T-helper 17 cell (primary cell): ENCODE measurements around the gene DPH6. TPM values are rescaled to one million over a fixed set of nuclear protein-coding genes. Genes with fewer than 3 reads are reported as not detected.

Experiments
- ATAC-seq: fragments of 150-1000 bp; cut with Tn5 transposase; 2 replicates; pipeline ENCODE4 v1.10.0; 2021; ENCODE audit warnings: mild to moderate bottlenecking, moderate library complexity
- DNase-seq, 3 donors: peaks; one replicate each; pipeline versions ENCODE4 v3.0.0 to v3.0.0-alpha.2; 2020 to 2021
- H3K9me3 ChIP-seq: one replicate; pipeline ENCODE4 v1.7.0; 2013; ENCODE audit warnings: low read length, mild to moderate bottlenecking; ENCODE audit not compliant: control insufficient read depth, poor library complexity, severe bottlenecking
- H3K27ac Mint-ChIP-seq: one replicate; pipeline ENCODE4 v1.8.0; 2022; ENCODE audit warnings: mild to moderate bottlenecking, moderate library complexity, mixed read lengths
- H3K27me3 Mint-ChIP-seq: one replicate; pipeline ENCODE4 v1.8.0; 2022; ENCODE audit warnings: mixed read lengths
- H3K36me3 Mint-ChIP-seq: one replicate; pipeline ENCODE4 v1.8.0; 2022; ENCODE audit warnings: low read depth, mixed read lengths
- H3K4me1 Mint-ChIP-seq: one replicate; pipeline ENCODE4 v1.8.0; 2022; ENCODE audit warnings: mild to moderate bottlenecking, mixed read lengths
- H3K4me3 Mint-ChIP-seq: one replicate; pipeline ENCODE4 v1.8.0; 2022; ENCODE audit warnings: mild to moderate bottlenecking, moderate library complexity, mixed read lengths
- total RNA-seq, 4 donors: library from RNA in 2 of 4; stranded (reverse) in 2 of 4; gene quantifications; one replicate each; pipeline ENCODE4 v1.2.3 and lab custom pipeline; 2022 to 2026

Gene DPH6
- total RNA-seq, 2 donors from 2014 or later, result 13.6 to 14.3 TPM

DNA sequence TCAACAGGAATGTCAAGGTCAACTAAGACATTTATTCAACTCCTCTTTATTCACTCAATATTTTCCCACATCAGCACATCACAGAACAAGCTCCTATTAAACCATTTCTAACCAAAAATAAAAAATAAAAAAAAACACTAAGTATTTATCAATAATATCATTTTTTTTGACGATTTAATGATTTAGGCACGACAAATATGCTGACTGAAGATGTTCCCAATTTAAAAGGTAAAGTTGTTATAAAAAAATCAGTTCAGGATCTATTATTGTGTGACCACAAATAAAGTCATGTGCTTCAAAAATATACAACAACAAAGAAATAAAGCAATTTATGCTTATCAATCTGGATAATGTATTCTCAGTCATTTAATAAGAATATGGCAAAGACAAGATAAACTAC, 16.2 kb downstream of the DPH6 start:
- Mint-ChIP-seq H3K4me1 (peaks cover 13% of the 10 kb centered on the region), H3K27ac (no peak overlapping the region), H3K27me3 (no peaks in the 10 kb centered on the region), H3K36me3 (peaks cover 23% of the 10 kb centered on the region), H3K4me3 (no peak overlapping the region)
- ATAC-seq (no peak), DNase-seq (no peak)
- no peaks in the 10 kb centered on the region for H3K9me3 ChIP-seq

GRCh38 chr15:35522061-35522460, 23.9 kb downstream of the DPH6 start:
- ATAC-seq, result no peak
- H3K27ac Mint-ChIP-seq, result no peak overlapping the region
- no peak for DNase-seq
- no peaks in the 10 kb centered on the region for H3K27me3 Mint-ChIP-seq
- H3K4me3 Mint-ChIP-seq, result no peak overlapping the region
- peaks cover 3% of the 10 kb centered on the region for H3K36me3 Mint-ChIP-seq
- H3K4me1 Mint-ChIP-seq, result peaks cover 10% of the 10 kb centered on the region
- H3K9me3 ChIP-seq, result no peaks in the 10 kb centered on the region

DNA sequence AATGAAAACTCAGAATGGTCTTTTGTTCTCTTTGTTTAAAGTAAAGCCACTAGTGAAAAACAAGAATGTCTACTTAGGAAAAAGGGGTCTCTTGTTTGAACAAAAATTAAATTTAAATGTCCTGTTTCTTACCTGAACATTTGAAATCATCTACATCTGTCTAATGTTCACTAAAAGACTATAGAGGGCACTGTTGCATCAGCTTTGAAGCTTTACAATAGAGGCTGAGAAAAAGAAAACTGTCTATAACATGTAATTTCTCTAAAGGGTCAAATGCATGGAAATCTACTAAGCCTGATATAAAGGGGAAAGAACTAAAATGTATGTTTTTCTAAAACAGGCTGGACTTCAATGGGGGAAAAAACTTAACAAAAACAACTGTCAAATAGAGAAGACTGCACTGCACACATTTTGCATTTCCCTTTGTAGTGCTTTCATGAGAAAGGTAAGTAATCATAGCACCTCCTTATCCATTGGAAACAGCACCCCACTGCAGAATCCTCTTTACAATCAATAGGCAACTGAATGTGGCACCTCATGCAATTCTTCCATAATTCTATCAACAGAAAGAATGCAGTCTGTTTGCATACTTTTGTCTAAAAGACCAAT, 26.3 kb downstream of the DPH6 start:
- H3K27ac Mint-ChIP-seq, result no peak overlapping the region
- peaks cover 6% of the 10 kb centered on the region for H3K4me1 Mint-ChIP-seq
- DNase-seq (no peak), ATAC-seq (no peak)
- no peaks in the 10 kb centered on the region for H3K36me3 Mint-ChIP-seq
- no peaks in the 10 kb centered on the region for H3K9me3 ChIP-seq
- H3K27me3 Mint-ChIP-seq, result no peaks in the 10 kb centered on the region
- H3K4me3 Mint-ChIP-seq, result no peak overlapping the region

GRCh38 chr15:35519052-35519451, 26.9 kb downstream of the DPH6 start:
- peaks cover 6% of the 10 kb centered on the region for H3K4me1 Mint-ChIP-seq
- no peak for DNase-seq
- H3K27ac Mint-ChIP-seq, result no peak overlapping the region

DNA sequence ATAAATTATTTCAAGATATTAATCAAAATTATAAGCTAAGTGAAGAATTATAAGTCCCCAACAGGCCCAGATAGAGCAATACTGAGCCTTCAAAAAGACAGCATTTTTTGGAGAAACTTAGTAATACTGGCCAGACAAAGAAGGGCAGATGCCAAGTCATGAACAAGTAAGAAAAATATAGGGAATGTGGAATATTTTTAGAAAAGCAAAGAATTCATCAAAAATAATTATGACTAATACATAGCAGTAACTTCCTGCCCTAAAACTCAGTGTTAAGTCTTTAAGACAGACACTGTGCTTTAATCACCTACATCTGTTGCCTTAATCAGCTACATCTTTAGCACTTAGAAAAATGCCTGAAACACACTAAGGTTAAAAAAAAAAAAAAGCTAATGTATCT, 31.2 kb downstream of the DPH6 start:
- DNase-seq, result no peak
- no peak for ATAC-seq
- Mint-ChIP-seq H3K4me1 (peaks cover 9% of the 10 kb centered on the region), H3K4me3 (no peak overlapping the region), H3K27ac (no peak overlapping the region), H3K36me3 (no peaks in the 10 kb centered on the region), H3K27me3 (no peaks in the 10 kb centered on the region)
- H3K9me3 ChIP-seq, result no peaks in the 10 kb centered on the region

More at GRCh38 chr15:35519052-35519451, 26.9 kb downstream of the DPH6 start:
- Mint-ChIP-seq H3K4me3 (no peak overlapping the region), H3K36me3 (no peaks in the 10 kb centered on the region), H3K27me3 (no peaks in the 10 kb centered on the region)
- ATAC-seq, result no peak
- no peaks in the 10 kb centered on the region for H3K9me3 ChIP-seq

DNA sequence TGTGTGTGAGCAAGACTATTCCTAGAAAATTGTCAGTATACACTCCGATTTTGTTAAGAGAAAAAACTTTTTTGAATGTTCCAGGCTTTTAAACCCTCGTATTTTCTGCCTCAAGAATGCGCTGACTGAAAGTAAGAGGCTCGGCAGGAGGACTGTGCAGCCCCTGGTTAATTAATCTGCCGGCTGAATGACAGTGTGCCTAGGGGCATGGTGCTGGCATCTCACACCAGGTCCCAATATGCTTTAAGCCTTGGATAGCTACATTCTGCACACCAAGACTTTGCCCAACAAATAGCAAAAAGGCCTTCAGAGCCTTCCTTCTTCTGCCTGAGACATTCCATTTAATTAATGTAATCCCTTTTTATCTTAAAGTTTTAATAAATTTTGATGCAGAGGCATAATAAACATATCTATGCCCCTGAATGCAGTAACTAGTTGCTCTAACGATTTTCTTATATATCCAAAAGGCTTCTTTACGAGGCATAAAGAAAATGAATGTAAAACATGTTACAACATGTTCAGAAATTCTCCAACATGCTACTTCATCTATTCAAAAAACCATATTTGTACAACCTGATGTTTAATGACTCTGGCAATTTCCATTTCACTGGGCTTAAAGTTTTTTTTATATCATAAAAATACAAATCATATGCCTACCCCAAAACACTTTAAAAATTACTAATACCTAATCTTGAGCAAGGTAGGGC, 37.9 kb downstream of the DPH6 start:
- Mint-ChIP-seq H3K36me3 (peaks cover 3% of the 10 kb centered on the region), H3K27ac (no peak overlapping the region), H3K4me3 (no peak overlapping the region), H3K27me3 (no peaks in the 10 kb centered on the region), H3K4me1 (peaks cover 12% of the 10 kb centered on the region)
- ATAC-seq, result no peak
- DNase-seq, result no peak
- no peaks in the 10 kb centered on the region for H3K9me3 ChIP-seq

- ATAC-seq (no peak), DNase-seq (no peak)
- H3K27ac Mint-ChIP-seq, result no peak overlapping the region
- no peaks in the 10 kb centered on the region for H3K27me3 Mint-ChIP-seq
- H3K36me3 Mint-ChIP-seq, result peaks cover 3% of the 10 kb centered on the region
- H3K4me3 Mint-ChIP-seq, result no peak overlapping the region
- no peaks in the 10 kb centered on the region for H3K9me3 ChIP-seq
- peaks cover 11% of the 10 kb centered on the region for H3K4me1 Mint-ChIP-seq
Observed at GRCh38 chr15:35506272-35506870, 39.6 kb downstream of the DPH6 start.

GRCh38 chr15:35505809-35506208, 40.2 kb downstream of the DPH6 start:
- Mint-ChIP-seq H3K27me3 (no peaks in the 10 kb centered on the region), H3K4me1 (peaks cover 7% of the 10 kb centered on the region), H3K4me3 (no peak overlapping the region), H3K27ac (no peak overlapping the region), H3K36me3 (peaks cover 3% of the 10 kb centered on the region)
- DNase-seq (no peak), ATAC-seq (no peak)
- H3K9me3 ChIP-seq, result no peaks in the 10 kb centered on the region

DNA sequence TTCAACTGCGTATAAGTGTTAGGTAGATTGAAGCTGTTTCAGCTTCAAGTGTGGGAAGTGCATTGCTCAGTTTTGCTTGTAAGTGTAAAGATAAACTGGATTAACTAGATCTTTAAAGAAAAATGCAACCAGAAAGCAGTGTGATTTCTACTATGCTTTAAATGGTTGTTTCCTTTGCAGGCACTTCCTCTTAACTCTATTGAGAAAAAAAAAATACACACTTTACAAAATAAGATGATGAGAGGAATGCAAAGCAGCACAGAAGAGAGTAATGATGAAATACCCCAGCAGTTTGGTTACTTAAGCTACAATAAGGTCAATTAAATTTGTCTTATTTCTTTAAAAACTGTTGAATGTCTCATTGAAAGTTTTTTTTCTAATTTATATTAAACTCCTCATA, 40.8 kb downstream of the DPH6 start:
- Mint-ChIP-seq H3K27me3 (no peaks in the 10 kb centered on the region), H3K36me3 (peaks cover 3% of the 10 kb centered on the region), H3K27ac (no peak overlapping the region), H3K4me1 (peaks cover 7% of the 10 kb centered on the region), H3K4me3 (no peak overlapping the region)
- DNase-seq, result no peak
- no peaks in the 10 kb centered on the region for H3K9me3 ChIP-seq
- no peak for ATAC-seq

DNA sequence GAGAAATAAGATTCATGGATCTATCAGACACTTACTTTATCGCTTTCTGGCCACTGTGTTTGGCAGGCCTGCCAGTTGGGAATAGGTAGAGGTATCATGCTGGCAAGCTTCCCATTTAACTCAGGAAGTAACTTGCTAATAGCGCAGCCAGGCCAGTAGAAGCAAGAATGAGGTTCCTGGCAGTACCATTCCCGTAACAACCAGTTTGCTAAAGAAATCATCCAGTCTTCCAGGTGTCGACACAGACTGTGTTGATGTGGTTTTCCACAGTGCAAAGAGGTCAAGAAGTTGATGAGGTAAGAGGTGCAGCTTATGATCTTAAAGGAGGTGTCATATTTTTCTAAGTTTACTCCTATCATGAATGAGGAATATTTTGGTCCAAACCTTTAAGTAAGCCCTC, 46.2 kb downstream of the DPH6 start:
- Mint-ChIP-seq H3K27me3 (no peaks in the 10 kb centered on the region), H3K4me1 (peaks cover 10% of the 10 kb centered on the region), H3K27ac (no peak overlapping the region), H3K36me3 (peaks cover 3% of the 10 kb centered on the region), H3K4me3 (no peak overlapping the region)
- H3K9me3 ChIP-seq, result no peaks in the 10 kb centered on the region
- no peak for ATAC-seq
- DNase-seq, result no peak

DNA sequence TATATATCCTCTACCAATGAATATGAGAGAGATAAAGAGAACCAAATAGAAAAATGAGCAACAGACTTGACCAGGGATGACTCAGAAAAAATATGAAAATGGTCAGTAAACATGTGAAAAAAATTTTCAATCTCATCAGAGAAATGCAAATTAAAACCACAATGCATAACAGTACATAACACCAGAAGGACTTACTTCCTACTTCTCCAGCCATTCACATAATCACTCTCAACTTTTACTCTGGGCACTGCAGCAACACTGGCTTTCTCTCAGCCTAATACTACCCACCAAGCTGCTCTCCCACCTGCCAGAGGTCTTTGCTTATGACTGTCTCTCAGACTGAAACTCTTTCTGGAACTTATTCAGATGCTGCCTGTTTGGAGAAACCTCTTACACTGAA, 49.4 kb downstream of the DPH6 start:
- peaks cover 2% of the 10 kb centered on the region for H3K4me1 Mint-ChIP-seq
- no peak overlapping the region for H3K4me3 Mint-ChIP-seq
- H3K36me3 Mint-ChIP-seq, result no peaks in the 10 kb centered on the region
- no peak for DNase-seq
- no peaks in the 10 kb centered on the region for H3K9me3 ChIP-seq
- no peak overlapping the region for H3K27ac Mint-ChIP-seq
- ATAC-seq, result no peak
- no peaks in the 10 kb centered on the region for H3K27me3 Mint-ChIP-seq

DNA sequence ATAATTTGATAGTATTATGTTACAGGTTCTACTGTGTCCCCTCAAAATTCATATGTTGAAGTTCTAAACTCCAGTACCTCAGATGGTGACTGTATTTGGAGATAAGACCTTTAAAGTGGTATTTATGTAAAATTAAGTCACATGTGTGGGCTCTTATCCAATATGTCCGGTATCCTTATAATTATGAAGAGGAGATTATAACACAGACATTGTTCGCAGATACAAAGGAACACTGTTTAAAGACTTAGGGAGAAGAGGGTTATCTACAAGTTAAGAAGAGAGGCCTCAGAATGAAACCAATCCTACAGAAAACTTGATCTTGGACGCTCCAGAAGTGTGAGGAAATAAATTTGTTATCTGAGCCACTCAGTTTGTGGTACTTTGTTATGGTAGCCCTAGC, 50.9 kb downstream of the DPH6 start:
- H3K27me3 Mint-ChIP-seq, result no peaks in the 10 kb centered on the region
- H3K4me3 Mint-ChIP-seq, result no peak overlapping the region
- no peak for ATAC-seq
- H3K36me3 Mint-ChIP-seq, result no peaks in the 10 kb centered on the region
- H3K9me3 ChIP-seq, result no peaks in the 10 kb centered on the region
- DNase-seq, result no peak
- no peak overlapping the region for H3K27ac Mint-ChIP-seq
- H3K4me1 Mint-ChIP-seq, result peaks cover 2% of the 10 kb centered on the region

DNA sequence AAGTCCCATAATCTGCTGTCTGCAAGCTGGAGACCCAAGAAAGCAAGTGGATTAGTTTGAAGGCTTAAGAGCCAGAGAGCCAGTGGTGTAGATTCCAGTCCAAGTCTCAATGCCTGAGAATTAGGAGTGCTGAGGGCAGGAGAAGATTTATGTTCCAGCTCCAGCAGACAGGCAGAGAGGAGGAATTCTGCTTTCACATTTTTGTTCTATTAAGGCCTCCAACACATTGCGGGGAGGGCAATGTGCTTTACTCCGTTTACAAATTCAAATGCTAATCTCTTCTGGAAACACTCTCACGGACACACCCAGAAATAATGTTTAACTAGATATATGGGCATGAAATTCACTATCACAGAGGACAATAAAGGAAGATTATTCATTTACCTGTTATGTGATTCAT, 54.0 kb downstream of the DPH6 start:
- Mint-ChIP-seq H3K4me1 (peaks cover 2% of the 10 kb centered on the region), H3K4me3 (no peak overlapping the region), H3K36me3 (peaks cover 4% of the 10 kb centered on the region), H3K27me3 (no peaks in the 10 kb centered on the region), H3K27ac (no peak overlapping the region)
- DNase-seq, result no peak
- ATAC-seq, result no peak
- no peaks in the 10 kb centered on the region for H3K9me3 ChIP-seq

- no peak for DNase-seq
- Mint-ChIP-seq H3K4me3 (no peak overlapping the region), H3K36me3 (peaks cover 4% of the 10 kb centered on the region), H3K4me1 (no peaks in the 10 kb centered on the region), H3K27me3 (no peaks in the 10 kb centered on the region), H3K27ac (no peak overlapping the region)
- no peak for ATAC-seq
- no peaks in the 10 kb centered on the region for H3K9me3 ChIP-seq
Observed at GRCh38 chr15:35491173-35491572, 54.8 kb downstream of the DPH6 start.
